ENCODE measurements around the gene NEUROD1.

NEUROD1 gene

DNA sequence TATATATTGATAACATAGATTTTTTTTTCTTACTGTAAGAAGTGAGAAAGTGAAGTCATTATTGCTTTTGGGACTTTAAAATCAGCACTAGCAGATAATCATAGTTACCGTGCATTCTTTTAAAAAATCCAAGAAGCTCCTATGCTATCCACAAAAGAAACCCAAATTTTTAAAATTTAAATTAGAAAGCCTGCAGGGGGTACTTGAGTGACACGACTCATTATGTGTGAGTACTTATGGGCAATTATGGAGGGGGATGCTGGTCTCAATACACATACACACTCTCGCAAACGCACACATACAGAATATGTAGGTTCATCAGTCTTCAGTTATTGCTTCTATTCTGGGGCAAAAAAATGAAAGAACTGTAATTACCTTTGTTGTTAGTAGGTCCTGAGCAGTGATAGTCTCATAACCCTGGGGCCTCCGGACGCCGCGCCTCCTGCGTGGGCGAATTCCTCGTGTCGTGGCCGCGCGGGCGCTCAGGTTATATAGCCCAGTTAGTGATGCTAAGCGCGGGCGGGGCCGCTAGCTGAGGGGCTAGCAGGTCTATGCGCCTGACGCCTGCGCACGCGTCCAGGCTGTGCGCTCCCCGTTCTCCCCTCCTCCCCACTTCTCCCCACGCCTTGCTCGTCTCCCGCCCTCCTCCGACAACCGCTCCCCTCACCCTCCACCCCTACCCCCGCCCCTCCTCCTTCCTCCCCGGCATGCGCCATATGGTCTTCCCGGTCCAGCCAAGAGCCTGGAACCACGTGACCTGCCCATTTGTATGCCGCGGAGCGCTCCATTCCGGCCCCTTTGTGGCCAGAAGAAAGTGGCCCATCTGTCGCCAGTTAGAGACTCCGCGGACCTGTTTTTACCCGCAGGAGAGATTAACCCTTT is at the start of gene NEUROD1:
Gene NEUROD1, minus strand, starts transcription at position 463 of the 882 bp plus-strand sequence. CDS start 1,657 bp downstream, outside the sequence.
- TF ChIP-seq GATA2 (IDR thresholded peaks at IDR 0.05; ENCODE audit: low read depth, low read length), result no peak
- no peak for TF ChIP-seq GATA3 (IDR thresholded peaks at IDR 0.05; ENCODE audit: low read depth, low read length)

DNA sequence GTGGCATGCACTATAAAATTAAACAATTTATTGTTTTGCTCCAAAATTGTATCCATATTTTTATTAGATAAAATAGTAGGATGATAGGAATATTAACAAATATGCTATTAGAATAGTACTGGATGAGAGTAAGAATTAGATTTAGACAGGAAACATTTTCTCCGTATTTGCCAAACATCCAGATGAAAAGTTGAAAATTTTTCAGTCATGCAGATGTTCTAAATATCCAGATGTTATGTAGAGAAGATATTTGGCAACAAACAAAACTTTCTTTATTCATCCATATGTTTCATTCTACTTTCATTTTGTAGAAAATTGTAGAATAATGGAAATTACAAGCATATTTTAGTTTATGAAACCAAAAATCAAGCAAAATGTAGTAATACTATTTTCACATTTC is 45.2 kb upstream of the NEUROD1 start:
- TF ChIP-seq GATA3 (IDR thresholded peaks at IDR 0.05; ENCODE audit: low read depth, low read length), result no peak
- no peak for TF ChIP-seq GATA2 (IDR thresholded peaks at IDR 0.05; ENCODE audit: low read depth, low read length)

DNA sequence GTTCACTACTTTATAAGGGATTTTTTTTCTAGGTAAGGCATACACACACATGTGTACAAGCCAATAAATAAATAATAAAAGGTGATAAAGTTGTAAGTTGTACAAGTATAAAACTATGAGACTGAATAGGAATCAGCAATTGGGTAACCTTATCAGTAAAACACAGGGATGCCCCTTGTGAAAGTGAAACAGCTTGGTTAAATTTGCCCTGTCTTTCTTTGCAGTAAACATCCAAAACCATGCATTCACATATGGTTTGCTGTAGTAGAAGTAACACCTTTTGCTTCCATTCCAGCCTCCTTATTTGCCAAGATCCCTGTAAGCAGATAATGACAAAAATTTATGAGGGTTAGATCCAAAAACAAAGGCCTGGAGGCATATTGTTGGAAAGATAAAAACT is 44.3 kb upstream of the NEUROD1 start:
- TF ChIP-seq GATA2 (IDR thresholded peaks at IDR 0.05; ENCODE audit: low read depth, low read length) (no peak), GATA3 (IDR thresholded peaks at IDR 0.05; ENCODE audit: low read depth, low read length) (no peak)

DNA sequence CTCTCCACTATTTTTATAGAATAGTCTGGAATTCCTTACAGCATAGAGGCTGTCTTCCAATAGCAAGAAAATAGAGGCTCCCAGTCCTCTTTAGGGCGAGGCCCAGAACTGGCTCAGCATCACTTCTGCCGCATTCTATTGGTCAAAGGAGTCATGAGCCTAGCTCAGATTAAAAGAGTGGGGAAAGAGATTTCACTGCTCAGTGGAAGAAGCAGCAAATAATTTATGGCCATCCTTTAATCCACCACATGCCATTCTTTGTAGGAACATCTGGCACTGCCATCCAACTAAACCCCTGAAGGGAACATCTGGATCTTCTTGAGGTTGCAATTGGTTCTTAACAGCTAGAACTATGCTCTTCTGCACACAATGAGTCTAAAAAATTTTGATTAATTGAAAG is 43.4 kb upstream of the NEUROD1 start:
- TF ChIP-seq GATA3 (IDR thresholded peaks at IDR 0.05; ENCODE audit: low read depth, low read length) (no peak), GATA2 (IDR thresholded peaks at IDR 0.05; ENCODE audit: low read depth, low read length) (no peak)

DNA sequence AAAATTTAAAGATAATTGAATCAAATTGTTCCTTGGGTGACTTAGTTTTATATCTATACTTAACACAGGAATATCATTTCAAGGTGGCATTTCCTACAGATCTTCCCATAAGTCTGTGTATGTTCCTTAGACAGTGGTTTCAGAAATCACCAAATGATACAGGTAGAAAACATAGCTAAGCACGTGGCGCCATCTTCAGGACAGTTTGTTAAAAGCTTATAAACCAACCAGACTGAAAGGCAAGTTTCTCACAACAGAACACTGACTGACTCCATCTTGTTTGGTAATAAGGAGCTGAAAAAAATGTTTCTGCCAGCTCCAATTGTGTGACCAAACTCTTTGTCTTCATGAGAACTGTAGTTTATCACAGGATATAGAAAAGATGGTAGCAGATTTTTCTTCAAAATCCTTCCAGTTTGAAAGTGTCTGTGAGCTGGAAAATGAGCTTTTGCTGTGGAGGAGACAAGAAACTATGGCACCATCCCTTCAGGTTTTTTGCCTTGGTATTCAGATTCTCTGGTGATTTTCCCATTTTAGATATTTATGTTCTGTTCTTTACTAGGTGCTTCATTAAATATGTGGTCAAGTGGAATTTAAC is 34.8 kb upstream of the NEUROD1 start:
- no peak for TF ChIP-seq GATA2 (IDR thresholded peaks at IDR 0.05; ENCODE audit: low read depth, low read length)
- TF ChIP-seq GATA3 (IDR thresholded peaks at IDR 0.05; ENCODE audit: low read depth, low read length), result no peak

DNA sequence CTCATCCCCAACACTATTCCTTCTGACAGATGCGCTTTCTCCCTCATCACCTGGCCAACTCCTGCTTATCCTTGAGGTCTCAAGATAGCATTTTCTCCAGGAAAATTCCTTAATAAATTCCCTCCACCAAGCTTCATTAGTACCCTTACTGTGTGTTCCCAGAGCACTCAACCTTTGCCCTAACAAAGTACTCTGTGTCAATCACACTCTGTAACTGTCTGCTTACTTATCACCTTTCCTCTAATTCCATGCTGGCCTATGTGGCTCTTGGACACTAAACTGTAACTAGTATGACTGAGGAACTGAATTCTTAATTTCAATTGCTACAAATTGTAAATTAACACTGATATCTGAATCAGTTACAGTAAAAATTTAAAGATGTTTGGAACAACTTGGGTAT is 17.9 kb upstream of the NEUROD1 start:
- TF ChIP-seq GATA2 (IDR thresholded peaks at IDR 0.05; ENCODE audit: low read depth, low read length), result no peak

DNA sequence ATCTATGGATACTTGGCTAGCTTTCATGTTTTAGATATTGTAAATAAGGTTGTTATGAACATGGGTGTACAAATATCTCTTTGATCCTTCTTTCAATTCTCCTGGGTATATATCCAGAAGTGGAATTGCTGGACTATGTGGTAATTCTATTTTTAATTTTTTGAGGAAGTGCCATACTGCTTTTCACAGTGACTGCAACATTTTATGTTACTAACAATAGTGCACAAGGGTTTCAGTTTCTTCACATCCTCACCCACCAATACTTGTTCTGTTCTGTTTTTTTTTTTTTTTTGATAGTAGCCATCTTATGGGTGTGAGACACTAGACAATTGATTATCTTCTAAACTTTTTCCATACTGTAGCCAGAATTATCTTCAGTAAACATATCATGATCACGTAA is 17.3 kb upstream of the NEUROD1 start:
- TF ChIP-seq GATA2 (IDR thresholded peaks at IDR 0.05; ENCODE audit: low read depth, low read length) (no peak), GATA3 (IDR thresholded peaks at IDR 0.05; ENCODE audit: low read depth, low read length) (no peak)

DNA sequence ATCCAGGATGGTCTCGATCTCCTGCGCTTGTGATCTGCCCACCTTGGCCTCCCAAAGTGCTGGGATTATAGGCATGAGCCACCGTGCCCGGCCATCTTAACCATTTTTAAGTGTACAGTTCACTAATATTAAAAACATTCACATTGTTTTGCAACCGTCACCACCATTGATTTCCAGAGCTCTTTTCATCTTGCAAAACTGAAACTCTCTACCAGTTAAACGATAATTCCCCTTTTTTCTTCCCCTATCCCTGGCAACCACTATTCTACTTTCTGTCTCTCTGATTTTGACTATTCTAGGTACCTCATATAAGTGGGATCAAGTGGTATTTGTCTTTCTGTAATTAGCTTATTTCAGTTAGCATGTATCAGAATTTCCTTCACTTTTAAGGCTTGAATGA is 16.8 kb upstream of the NEUROD1 start:
- TF ChIP-seq GATA2 (IDR thresholded peaks at IDR 0.05; ENCODE audit: low read depth, low read length), result no peak
- TF ChIP-seq GATA3 (IDR thresholded peaks at IDR 0.05; ENCODE audit: low read depth, low read length), result no peak

DNA sequence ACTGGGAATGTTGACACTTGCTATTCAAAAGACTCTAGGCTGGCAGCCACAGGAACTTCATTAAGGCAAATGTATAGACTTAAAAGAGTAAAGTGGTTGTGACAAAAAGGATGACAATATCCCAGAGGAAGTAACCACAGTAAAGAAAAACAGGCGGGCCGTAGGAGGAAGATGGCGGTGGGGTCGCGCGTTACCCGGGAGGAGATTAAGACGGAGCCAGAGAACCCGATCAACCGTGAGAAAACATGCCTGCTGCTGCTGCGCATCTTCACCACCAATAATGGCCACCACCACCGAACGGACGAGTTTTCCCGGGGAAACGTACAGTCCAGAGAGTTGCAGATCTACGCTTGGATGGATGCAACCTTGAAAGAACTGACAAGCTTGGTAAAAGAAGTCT is 14.0 kb upstream of the NEUROD1 start:
- TF ChIP-seq GATA2 (IDR thresholded peaks at IDR 0.05; ENCODE audit: low read depth, low read length), result no peak
- TF ChIP-seq GATA3 (IDR thresholded peaks at IDR 0.05; ENCODE audit: low read depth, low read length), result no peak

DNA sequence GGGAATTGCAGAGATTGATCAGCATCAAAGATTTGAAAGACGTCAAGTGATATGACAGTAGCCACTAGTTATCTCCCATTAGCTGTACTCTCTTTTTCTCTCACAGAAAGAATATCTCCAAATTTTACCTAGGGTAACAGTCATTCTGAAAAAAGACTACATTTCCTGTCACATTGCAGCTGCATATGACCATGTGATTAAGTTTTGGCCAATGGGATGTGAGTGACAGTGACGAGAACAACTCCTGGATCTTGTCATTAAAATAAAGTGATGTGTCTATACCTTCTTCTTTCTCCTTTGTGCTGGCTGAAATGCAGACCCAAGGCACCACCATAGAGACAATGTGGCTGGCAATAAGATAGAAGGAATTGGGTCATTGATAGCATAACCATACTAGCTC is 10.5 kb upstream of the NEUROD1 start:
- TF ChIP-seq GATA2 (IDR thresholded peaks at IDR 0.05; ENCODE audit: low read depth, low read length) (no peak), GATA3 (IDR thresholded peaks at IDR 0.05; ENCODE audit: low read depth, low read length) (no peak)

DNA sequence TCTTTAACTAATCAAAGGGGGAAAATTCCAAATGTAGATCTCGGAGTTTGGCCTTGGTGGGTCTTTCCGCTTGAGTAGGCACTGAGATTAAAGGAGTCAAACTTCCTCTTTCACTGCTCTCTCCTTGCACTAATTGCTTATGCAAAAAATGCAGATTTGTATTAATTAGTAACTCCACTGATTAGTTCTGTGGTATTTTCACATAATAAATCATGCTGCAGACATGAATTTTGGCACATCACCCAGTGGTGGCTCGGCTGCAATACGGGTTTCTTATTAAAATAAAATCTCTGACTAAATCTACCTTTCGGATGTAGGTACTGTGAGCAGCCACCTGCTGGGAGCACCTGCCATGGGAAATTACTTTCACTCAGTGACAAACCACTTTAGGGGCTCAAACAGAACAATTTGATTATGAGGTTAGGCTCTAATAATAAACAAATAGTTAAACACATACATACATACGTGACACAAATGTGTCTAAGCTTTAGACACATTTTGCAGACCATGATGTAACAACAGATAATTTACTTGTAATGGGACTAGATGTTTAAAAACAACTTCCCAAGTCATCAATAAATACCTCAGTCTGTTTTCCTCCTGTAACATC is 6.4 kb upstream of the NEUROD1 start:
- TF ChIP-seq GATA3 (IDR thresholded peaks at IDR 0.05; ENCODE audit: low read depth, low read length), result no peak
- TF ChIP-seq GATA2 (IDR thresholded peaks at IDR 0.05; ENCODE audit: low read depth, low read length), result no peak

DNA sequence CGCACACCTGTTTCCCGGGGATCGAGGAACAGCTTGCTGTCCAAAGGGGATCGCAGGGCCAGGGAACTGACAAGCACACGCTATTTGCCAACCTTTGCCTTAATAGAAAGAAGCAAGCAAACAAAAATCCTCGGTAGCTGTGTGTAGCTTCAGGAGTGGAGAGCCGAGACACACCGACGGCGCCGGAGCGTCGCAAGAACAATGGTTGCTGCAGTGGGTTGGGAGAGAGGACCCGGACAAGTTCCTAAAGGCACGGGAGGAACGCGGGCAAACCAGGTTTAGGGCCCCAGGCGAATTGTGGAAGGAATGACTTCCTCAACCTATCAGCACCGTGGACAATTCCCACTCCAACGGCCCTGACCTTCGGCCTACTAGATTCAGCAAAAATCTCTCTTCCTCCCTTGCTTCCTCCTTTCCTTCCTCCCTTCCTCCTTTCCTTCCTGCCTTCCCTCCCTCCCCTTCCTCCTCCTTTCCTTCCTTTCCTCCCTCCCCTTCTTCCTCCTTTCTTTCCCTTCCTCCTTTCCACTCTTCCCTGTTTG is 4.9 kb upstream of the NEUROD1 start:
- TF ChIP-seq GATA3 (IDR thresholded peaks at IDR 0.05; ENCODE audit: low read depth, low read length), result no peak
- no peak for TF ChIP-seq GATA2 (IDR thresholded peaks at IDR 0.05; ENCODE audit: low read depth, low read length)

DNA sequence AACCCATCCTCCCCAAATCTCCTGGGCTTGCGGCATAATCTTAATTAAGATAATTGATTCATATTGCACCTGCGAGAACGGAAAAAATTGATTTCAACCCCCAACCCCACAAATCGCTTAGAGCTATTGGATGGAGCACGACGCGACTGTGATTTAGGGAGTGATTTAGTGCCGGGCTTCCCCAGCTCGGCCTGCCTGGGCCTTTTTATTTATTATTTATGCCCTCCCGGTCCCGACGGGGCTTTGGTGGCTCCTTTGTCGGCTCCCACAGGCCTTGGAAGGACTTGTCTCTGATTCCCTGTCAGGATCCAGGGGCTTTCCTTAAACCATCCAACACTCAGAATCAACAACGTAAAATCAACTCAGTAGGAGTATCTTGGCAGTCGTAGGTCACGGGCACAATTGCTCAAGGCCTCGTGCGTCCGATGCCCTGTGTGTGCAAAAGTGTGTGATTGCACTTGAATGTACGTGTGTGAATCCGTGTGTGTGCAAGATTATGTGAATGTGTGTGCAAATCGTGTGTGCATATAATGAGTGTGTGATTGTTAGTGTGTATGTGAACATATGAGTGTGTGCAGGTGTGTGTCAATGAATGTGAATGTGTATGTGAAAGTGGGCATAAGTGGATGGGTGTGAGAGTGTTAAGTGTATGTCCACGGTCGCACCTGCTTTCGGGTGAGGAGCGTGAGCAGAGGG is 4.3 kb upstream of the NEUROD1 start:
- TF ChIP-seq GATA2 (IDR thresholded peaks at IDR 0.05; ENCODE audit: low read depth, low read length) (no peak), GATA3 (IDR thresholded peaks at IDR 0.05; ENCODE audit: low read depth, low read length) (no peak)
